HepG2 (cell line): Measurements from ENCODE around the gene PVRIG. TPM values are rescaled to one million over a fixed set of nuclear protein-coding genes. Genes with fewer than 3 reads are reported as not detected.

Source experiments
- ATAC-seq: fragments of 200-7000 bp; cut with Tn5 transposase; 3 replicates; pipeline ENCODE4 v1.9.1; 2020; ENCODE audit warnings: mild to moderate bottlenecking, moderate library complexity
- BruUV-seq: library from RNA; stranded (reverse); fragments of 400-500 nt; replicated peaks from 2 replicates; lab custom pipeline; 2021; lab: Mats Ljungman, UMichigan
- CTCF ChIA-PET: fragments of 300-600 bp; formaldehyde crosslinking; extraction: SDS; loops from one replicate; lab custom pipeline; 2021; ENCODE audit warnings: low total read pairs, inconsistent platforms, low intra/inter-chr PET ratio; lab: Yijun Ruan, JAX
- POLR2A ChIA-PET: fragments of 350-600 bp; sonication (Branson Sonifier 250); formaldehyde crosslinking; loops from one replicate; lab custom pipeline; 2020; ENCODE audit warnings: antibody characterized with exemption, inconsistent platforms; lab: Yijun Ruan, JAX
- DNase-seq: peaks from one replicate; pipeline ENCODE4 v3.0.0-alpha.2; 2015; ENCODE audit warnings: low spot score
- FAIRE-seq: peaks from 3 replicates; lab custom pipeline; 2011; peaks lifted over from hg19 to GRCh38; lab: Jason Lieb, UNC
- H2AFZ ChIP-seq: one replicate; pipeline ENCODE4 v1.6.1; 2011; ENCODE audit warnings: low read length, inconsistent platforms
- H3K27ac ChIP-seq: fragments of 300-600 bp; 3 replicates; pipeline ENCODE4 v1.8.0; 2011; ENCODE audit warnings: mixed run types, mild to moderate bottlenecking, mixed read lengths, low read length, inconsistent platforms; ENCODE audit not compliant: insufficient read depth; ENCODE audit errors: extremely low read length
- H3K27me3 ChIP-seq, 2 experiments: fragments of 200-600 bp in 1 of 2; 2 replicates in 1 of 2; 3 replicates in 1 of 2; pipeline versions ENCODE4 v1.6.0 to v1.8.0; 2011; ENCODE audit warnings: low read length in 2 of 2, mild to moderate bottlenecking in 2 of 2, moderate library complexity in 2 of 2, inconsistent platforms in 1 of 2; ENCODE audit not compliant: insufficient read depth in 2 of 2, control insufficient read depth in 1 of 2
- H3K36me3 ChIP-seq, 2 experiments: fragments of 200-600 bp in 1 of 2; replicated peaks in 1 of 2; 2 replicates in 1 of 2; 3 replicates in 1 of 2; pipeline versions ENCODE4 v1.5.1 to v1.8.0; 2011; ENCODE audit warnings: low read length in 2 of 2, inconsistent platforms in 1 of 2; ENCODE audit not compliant: insufficient read depth in 2 of 2, control insufficient read depth in 1 of 2
- H3K4me1 ChIP-seq: 2 replicates; pipeline ENCODE4 v1.5.1; 2012; ENCODE audit warnings: low read length, inconsistent platforms; ENCODE audit not compliant: insufficient read depth
- H3K4me2 ChIP-seq: 2 replicates; pipeline ENCODE4 v1.6.0; 2011; ENCODE audit warnings: low read depth, low read length, inconsistent platforms
- H3K4me3 ChIP-seq, 3 experiments: fragments of 200-600 bp in 1 of 3; sonication (generic), shearing (Covaris generic) in 1 of 3; replicated peaks in 1 of 3; 2 replicates each; pipeline ENCODE4 v1.5.1; 2011 to 2016; ENCODE audit warnings: low read length in 3 of 3, inconsistent platforms in 2 of 3, low read depth in 2 of 3, mild to moderate bottlenecking in 2 of 3, control low read depth in 1 of 3, mixed read lengths in 1 of 3; ENCODE audit not compliant: insufficient read depth in 1 of 3
- H3K79me2 ChIP-seq: one replicate; pipeline ENCODE4 v1.6.1; 2011; ENCODE audit warnings: low read length, inconsistent platforms; ENCODE audit not compliant: insufficient read depth
- H3K9ac ChIP-seq: 2 replicates; pipeline ENCODE4 v1.6.0; 2011; ENCODE audit warnings: mild to moderate bottlenecking, low read depth, low read length, inconsistent platforms; ENCODE audit not compliant: insufficient read depth
- H3K9me3 ChIP-seq: 2 replicates; pipeline ENCODE4 v1.5.1; 2012; ENCODE audit warnings: mild to moderate bottlenecking, low read length
- H4K20me1 ChIP-seq: 2 replicates; pipeline ENCODE4 v1.6.0; 2011; ENCODE audit warnings: inconsistent platforms, mild to moderate bottlenecking, low read length, moderate library complexity; ENCODE audit not compliant: insufficient read depth
- GLI4 ChIP-seq: sonication (generic); formaldehyde crosslinking; IDR thresholded peaks from 2 replicates; pipeline ENCODE4 v1.5.1; 2020; ENCODE audit warnings: missing genetic modification reagents, mild to moderate bottlenecking, moderate library complexity, borderline replicate concordance
- HCFC1 ChIP-seq: fragments of 150-350 bp; IDR thresholded peaks from 2 replicates; pipeline ENCODE4 v1.6.1; 2014; ENCODE audit warnings: low read depth, low read length
- MED8 ChIP-seq: sonication (generic); formaldehyde crosslinking; IDR thresholded peaks from 2 replicates; pipeline ENCODE4 v1.8.1; 2023; ENCODE audit warnings: mild to moderate bottlenecking, missing genetic modification reagents; ENCODE audit not compliant: insufficient replicate concordance
- RBM22 ChIP-seq: fragments of 200-400 bp; formaldehyde crosslinking; optimal IDR thresholded peaks from 2 replicates; pipeline ENCODE3; 2017; ENCODE audit warnings: mild to moderate bottlenecking, low read length, moderate library complexity
- SRSF9 ChIP-seq: fragments of 200-400 bp; formaldehyde crosslinking; IDR thresholded peaks from 2 replicates; pipeline ENCODE4 v1.6.1; 2018; ENCODE audit warnings: borderline replicate concordance, mild to moderate bottlenecking, low read depth, low read length; ENCODE audit not compliant: insufficient read depth, poor library complexity, severe bottlenecking
- ZBED4 ChIP-seq: sonication (generic); formaldehyde crosslinking; IDR thresholded peaks from 2 replicates; pipeline ENCODE4 v1.4.0; 2020; ENCODE audit warnings: missing genetic modification reagents, borderline replicate concordance
- ZBTB49 ChIP-seq: sonication (generic); formaldehyde crosslinking; IDR thresholded peaks from 2 replicates; pipeline ENCODE4 v1.4.0; 2020; ENCODE audit warnings: missing genetic modification reagents, borderline replicate concordance
- ZFP1 ChIP-seq: IDR thresholded peaks from 2 replicates; pipeline ENCODE4 v1.6.1; 2016
- ZNF160 ChIP-seq: sonication (generic); formaldehyde crosslinking; IDR thresholded peaks from 2 replicates; pipeline ENCODE4 v1.8.0; 2022; ENCODE audit warnings: mild to moderate bottlenecking, inconsistent platforms, missing genetic modification reagents
- WGBS: methylation state at CpG from one replicate; pipeline ENCODE4 v1.1.6; 2017; ENCODE audit warnings: low lambda C conversion rate; 5-methylcytosine and 5-hydroxymethylcytosine counted together
- in situ Hi-C: cut with HindIII; loops from 2 replicates; pipeline ENCODE4 v1.10.0; 2017; ENCODE audit warnings: low pct_unique_long_range_greater_than_20kb; ENCODE audit not compliant: extremely low pct_ligation_motif_present
- intact Hi-C: fragments of 100-400 bp; cut with micrococcal nuclease; formaldehyde crosslinking; loops from one replicate; pipeline ENCODE4 v1.10.0; 2022; ENCODE audit not compliant: unreplicated experiment
- polyA plus RNA-seq, 8 experiments: library from polyadenylated mRNA; depleted of rRNA in 3 of 8; stranded (reverse) in 7 of 8; unstranded in 1 of 8; fragments of >200 nt; fragmentation: Illumina TruSeq in 4 of 8; extraction: Trizol in 4 of 8; gene quantifications; 2 replicates each; pipeline versions ENCODE4 v1.2.1 to v1.2.3, GENCODE V29; 2011 to 2016; ENCODE audit warnings: low read depth in 4 of 8, missing spikeins in 1 of 8, mixed read lengths in 1 of 8; ENCODE audit not compliant: insufficient read depth in 1 of 8
- total RNA-seq, 5 experiments: library from RNA; depleted of rRNA; stranded (reverse); fragments of >200 nt; fragmentation: Illumina TruSeq; extraction: Trizol; gene quantifications; 2 replicates each; pipeline ENCODE4 v1.2.3, GENCODE V29; 2016; ENCODE audit warnings: low read depth in 1 of 5
- TF ChIP-seq, protein P1 (sequence below): sonication (generic); formaldehyde crosslinking; IDR thresholded peaks from 2 replicates; pipeline ENCODE4 v1.4.0; 2020; ENCODE audit warnings: mild to moderate bottlenecking, missing genetic modification reagents
- TF ChIP-seq, protein P2 (sequence below): sonication (generic); formaldehyde crosslinking; IDR thresholded peaks from 2 replicates; pipeline ENCODE4 v1.8.0; 2022; ENCODE audit warnings: mild to moderate bottlenecking, missing genetic modification reagents
- TF ChIP-seq, protein P3 (sequence below): sonication (generic); formaldehyde crosslinking; conservative IDR thresholded peaks from 2 replicates; pipeline ENCODE4 v1.8.0; 2022; ENCODE audit warnings: low read depth, missing genetic modification reagents

Gene PVRIG
- total and polyA plus RNA-seq, 2 of the 13 experiments (the other 11 are each of a cell fraction or from before 2014, with no cell fraction given): not detected

DNA sequence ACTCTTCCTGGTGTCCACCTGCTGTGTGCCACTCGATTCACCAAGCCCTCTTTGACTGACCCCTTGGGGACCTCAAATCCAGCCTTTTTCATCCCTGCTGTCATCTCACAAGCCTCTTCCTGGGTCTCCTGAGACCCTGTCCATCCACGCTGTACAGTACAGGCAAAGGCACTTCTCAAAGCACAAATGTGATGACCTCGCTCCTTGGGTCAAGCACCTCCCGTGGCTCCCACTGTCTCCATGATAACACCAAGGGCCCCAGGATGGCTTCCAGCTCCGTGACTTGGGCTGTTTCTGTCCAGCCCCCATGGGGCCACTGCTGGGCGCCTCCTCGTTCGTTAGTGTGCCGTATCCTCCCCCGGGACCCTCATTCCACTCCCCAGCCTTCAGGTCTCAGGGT lies 28.7 kb downstream of the PVRIG start:
- Histone ChIP-seq H3K79me2 (peaks cover 9% of the 10 kb centered on the region), H3K9me3 (no peaks in the 10 kb centered on the region), H3K27ac (no peak overlapping the region), H3K36me3 (no peaks in the 10 kb centered on the region), H4K20me1 (no peaks in the 10 kb centered on the region), H3K4me1 (peaks cover 53% of the 10 kb centered on the region), H3K4me3 (no peak overlapping the region), H3K27me3 (no peaks in the 10 kb centered on the region), H2AFZ (no peak overlapping the region), H3K9ac (no peak overlapping the region), H3K4me2 (no peak overlapping the region)
- WGBS: 84% methylated on average over 10 of the region's 10 CpGs
- no peak for FAIRE-seq
- TF ChIP-seq ZNF160 (no peak), RBM22 (no peak), ZBTB49 (CRISPR knock-in tag) (no peak), ZFP1 (CRISPR knock-in tag) (no peak), GLI4 (CRISPR knock-in tag) (no peak), SRSF9 (no peak), MED8 (no peak), HCFC1 (no peak), ZBED4 (CRISPR knock-in tag) (no peak)
- TF ChIP-seq, protein P1, sequence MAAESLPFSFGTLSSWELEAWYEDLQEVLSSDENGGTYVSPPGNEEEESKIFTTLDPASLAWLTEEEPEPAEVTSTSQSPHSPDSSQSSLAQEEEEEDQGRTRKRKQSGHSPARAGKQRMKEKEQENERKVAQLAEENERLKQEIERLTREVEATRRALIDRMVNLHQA (CRISPR knock-in tag): no peak
- TF ChIP-seq, protein P2, sequence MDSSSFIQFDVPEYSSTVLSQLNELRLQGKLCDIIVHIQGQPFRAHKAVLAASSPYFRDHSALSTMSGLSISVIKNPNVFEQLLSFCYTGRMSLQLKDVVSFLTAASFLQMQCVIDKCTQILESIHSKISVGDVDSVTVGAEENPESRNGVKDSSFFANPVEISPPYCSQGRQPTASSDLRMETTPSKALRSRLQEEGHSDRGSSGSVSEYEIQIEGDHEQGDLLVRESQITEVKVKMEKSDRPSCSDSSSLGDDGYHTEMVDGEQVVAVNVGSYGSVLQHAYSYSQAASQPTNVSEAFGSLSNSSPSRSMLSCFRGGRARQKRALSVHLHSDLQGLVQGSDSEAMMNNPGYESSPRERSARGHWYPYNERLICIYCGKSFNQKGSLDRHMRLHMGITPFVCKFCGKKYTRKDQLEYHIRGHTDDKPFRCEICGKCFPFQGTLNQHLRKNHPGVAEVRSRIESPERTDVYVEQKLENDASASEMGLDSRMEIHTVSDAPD: no peak
- TF ChIP-seq, protein P3, sequence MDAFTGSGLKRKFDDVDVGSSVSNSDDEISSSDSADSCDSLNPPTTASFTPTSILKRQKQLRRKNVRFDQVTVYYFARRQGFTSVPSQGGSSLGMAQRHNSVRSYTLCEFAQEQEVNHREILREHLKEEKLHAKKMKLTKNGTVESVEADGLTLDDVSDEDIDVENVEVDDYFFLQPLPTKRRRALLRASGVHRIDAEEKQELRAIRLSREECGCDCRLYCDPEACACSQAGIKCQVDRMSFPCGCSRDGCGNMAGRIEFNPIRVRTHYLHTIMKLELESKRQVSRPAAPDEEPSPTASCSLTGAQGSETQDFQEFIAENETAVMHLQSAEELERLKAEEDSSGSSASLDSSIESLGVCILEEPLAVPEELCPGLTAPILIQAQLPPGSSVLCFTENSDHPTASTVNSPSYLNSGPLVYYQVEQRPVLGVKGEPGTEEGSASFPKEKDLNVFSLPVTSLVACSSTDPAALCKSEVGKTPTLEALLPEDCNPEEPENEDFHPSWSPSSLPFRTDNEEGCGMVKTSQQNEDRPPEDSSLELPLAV: no peak
- POLR2A ChIA-PET: no interaction called here
- DNase-seq: no peak
- in situ Hi-C loops: no loop called here
- no peak for ATAC-seq
- intact Hi-C loops: loop anchor here (10.0 kb wide), 1 partner anchor 96 kb away; no protein-coding TSS in a partner anchor
- no TSS peak for BruUV-seq
- CTCF ChIA-PET: no interaction called here
